NB4 (cell line): ENCODE results near the gene PRUNE2.

Experiments used
- CTCF ChIP-seq: IDR thresholded peaks from one replicate; pipeline ENCODE4 v1.5.1; 2012; ENCODE audit warnings: low read depth, low read length
- MYC ChIP-seq: IDR thresholded peaks from 2 replicates; pipeline ENCODE4 v1.6.1; 2011; ENCODE audit warnings: low read depth, low read length
- POLR2A ChIP-seq: IDR thresholded peaks from 2 replicates; pipeline ENCODE4 v1.6.1; 2011; ENCODE audit warnings: mild to moderate bottlenecking; ENCODE audit not compliant: insufficient read length; ENCODE audit errors: extremely low read depth

GRCh38 chr9:76595645-76596044 lies 310.3 kb downstream of the PRUNE2 start:
- TF ChIP-seq CTCF (no peak), POLR2A (no peak), MYC (peak; percentile 47; the same call in 1 of the 2 replicates)
